GM19438 (cell line): Measurements from ENCODE around the gene CRACR2A.

Experiments
- ATAC-seq: cut with Tn5 transposase; IDR thresholded peaks from one replicate; pipeline ENCODE4 v1.9.1; 2021; ENCODE audit warnings: low read depth; ENCODE audit not compliant: unreplicated experiment

CRACR2A gene

DNA sequence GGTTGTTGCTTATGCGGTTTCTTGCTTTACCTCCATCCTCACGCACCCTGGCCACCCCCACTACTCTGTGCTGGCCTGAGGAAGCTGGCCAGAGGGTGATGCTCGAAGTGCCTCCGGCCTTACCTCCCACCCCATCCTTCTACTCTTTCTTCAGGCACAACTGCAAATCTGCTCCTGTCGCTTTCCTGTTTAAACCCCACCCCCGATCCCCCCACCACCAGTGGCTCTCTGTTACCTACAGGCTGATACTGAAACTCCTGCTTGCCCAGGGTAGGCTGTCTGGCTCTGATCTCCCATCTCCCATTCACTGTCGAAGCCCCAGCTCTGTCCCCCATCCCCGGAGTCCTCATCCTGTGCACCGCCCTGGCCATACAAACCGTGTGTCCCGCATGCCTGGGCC is 150.4 kb downstream of the CRACR2A start:
- no peak for ATAC-seq

DNA sequence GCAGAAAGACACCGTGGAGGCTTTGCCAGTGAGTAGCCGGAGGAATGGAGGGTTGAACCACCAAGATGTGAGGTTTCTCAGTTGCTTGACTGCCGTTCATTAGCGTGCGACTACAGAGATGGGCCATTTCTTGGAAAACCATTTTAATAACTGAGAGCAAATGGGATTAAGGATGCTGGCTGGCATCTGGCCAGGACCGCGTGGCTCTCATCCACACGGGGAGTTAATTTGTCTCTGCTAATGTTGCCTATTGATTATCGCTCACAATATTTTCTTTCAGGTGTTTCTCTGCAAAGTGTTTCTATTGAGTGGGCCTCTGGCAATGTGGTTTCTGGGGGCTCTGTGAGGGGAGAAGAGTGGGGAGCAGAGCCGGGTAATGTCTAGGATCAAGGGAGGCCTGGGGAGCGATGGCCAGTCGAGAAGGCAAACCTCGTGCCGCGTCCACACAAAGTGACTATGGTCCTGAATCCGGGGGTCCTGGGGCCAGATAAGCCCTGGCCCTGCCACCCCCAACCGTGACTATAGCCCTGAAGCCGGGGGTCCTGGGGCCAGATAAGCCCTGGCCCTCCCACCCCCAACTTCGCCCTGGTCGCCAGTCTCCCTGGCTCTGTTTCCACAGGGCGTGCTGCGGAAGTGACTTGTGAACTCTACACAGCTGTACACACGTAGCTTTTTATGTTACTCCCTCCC is 151.3 kb downstream of the CRACR2A start:
- ATAC-seq, result no peak

DNA sequence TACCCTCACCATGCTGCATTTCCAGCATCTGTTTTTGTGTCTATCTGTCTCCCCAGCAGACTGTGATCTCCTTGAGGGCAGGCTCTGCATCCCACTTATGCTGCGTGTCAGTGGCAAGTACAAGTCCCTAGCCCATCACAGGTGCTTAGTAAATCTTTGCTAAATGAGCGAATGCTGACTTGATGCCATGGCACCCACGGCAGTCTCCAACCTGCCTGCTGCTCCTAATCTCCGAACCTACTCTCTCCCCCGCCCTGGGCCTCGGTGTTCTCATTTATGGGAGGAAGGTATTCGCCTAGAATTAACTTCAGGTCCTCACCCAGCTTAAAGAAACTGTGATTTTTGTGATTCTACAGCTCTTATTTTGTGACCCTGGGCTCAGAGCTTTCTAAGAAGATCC is 152.0 kb downstream of the CRACR2A start:
- no peak for ATAC-seq

DNA sequence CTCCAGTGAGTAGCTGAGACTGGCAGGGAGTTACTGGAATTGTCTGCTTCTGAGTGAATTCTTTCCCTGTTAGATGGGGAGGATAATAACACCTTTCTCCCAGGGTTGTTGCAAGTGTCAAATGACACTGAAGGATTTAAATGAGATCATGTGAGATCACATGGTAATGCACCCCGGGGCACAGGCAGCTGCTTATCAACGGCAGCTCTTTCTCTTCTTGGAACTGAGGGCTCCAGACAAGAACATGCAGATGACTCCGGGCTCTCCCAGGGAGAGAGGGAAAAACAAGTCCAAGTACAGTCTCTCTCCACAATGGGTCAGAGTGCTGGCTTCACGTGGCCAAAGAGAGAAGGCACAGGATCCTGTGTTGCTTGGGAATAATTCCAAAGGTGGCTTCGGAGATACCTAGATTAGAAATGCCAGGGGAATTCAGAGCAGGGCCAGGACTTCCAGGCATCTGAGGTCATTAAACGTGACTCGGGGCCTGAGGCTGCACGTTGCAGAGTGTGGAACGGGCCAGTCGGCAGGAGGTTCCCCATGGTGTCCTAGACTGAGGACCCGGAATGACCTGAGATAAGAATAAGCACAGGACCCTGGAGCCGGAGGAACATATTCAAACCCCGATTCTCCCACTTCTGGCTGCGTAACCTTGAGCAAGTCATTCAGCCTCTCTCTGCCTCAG is 152.7 kb downstream of the CRACR2A start:
- no peak for ATAC-seq

DNA sequence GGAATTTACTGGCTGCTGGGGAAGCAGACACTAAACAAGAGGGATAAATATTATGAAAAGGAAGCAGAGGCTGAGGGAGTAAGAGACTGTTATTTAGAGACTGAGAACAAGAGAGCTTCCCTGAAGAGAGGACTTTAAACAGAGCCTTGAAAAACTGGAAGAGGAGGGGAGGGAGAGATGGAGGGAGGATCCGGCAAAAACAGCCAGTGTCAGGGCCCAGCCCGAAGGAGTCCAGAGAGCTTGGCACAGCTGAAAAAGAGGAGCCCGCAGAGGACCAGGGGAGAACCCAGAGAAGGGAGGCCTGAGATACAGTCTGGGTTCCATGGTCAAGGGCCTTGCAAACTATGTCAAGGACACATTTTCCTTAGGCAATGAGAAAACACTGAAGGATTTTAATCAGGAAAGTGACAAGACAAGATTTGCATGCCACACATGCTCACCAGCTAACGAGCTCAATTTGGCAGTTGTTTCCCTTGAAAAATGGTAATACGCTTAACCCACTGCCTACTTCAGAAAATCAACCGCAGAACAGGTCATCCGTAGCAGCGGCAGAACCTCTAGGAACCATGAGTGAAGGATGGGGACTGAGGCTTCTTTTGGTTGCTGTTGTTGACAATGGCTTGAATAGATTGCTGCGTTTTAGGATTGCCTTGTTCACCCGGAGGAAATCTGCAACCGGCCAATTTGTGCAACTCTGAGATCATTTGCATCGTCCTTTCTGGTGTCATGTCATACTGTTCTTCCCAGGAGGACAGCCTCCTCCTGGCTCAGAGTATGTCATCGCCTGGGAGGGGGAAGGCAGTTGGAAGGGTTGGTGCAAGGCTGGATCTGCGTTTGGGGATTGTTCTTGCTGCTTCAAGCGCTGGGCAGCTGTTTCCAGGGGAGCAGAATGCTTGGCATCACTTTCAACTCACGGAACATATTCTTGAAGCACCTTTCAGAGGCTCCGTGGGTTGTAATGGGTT is 153.7 kb downstream of the CRACR2A start:
- ATAC-seq, result no peak

DNA sequence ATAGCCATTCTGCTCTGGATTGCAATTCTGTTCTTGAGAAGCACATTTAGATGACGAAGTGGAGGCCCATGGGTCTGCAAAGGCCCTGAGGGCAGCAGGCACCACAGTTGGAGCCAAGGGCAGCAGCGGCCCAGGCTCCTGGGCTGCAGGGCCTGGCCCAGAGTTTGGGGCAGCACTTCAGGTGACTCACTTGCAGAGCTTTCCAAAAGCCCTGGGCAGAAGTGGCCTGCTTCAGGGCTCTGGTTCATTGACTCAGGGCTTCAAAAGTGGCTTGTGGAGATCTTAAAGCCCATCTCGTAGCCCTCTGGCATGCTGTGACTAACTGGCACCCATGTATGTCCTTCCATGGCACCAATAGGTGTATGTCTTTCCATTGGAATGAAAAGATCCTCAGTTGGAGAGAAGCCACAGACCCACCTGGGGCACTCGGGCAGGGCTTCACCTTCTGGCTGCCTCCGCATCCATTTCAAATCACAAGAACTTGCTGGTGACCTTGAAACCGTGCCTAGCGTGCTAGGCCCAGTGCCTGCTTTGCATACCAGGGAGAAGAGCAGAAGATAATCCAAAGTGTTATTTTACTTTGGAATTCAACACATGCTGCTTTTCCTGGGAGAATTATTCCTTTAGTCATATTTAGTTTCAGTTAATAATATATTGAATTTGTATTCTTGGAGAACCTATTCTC is 155.2 kb downstream of the CRACR2A start:
- ATAC-seq, result no peak

DNA sequence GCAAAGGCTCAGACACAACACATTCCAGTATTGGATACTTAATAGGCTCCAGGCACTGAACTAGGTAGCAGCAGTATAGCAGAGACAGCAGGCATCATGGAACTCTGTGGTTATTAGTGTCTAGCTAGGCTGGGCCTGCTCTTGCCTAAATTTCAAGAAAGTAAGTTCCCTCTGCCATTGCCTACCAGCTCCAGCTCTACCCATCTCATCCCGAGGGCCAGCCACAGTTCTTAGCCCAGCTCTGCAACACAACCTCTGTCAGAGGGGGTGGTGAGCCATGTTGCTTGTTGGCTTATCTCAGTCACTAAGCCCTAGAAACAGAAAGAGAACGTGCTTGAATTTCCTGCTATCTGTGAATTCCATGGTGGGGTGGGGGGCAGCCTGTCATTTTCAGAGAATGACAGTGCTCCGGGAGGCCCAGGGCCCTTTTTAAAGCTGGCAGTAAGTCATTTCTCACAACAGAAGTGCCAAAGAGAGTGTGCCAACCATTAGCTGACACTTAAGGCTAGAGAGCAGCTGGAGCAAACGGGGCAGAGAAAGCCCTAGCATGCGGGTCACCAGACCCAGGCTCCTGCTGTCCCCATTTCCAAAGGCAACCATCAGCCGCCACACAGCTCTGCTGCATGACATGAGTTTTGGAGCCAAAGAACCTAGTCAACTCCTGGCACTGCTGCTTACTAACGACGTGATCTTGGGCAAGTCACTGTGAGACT is 156.1 kb downstream of the CRACR2A start:
- ATAC-seq, result no peak

DNA sequence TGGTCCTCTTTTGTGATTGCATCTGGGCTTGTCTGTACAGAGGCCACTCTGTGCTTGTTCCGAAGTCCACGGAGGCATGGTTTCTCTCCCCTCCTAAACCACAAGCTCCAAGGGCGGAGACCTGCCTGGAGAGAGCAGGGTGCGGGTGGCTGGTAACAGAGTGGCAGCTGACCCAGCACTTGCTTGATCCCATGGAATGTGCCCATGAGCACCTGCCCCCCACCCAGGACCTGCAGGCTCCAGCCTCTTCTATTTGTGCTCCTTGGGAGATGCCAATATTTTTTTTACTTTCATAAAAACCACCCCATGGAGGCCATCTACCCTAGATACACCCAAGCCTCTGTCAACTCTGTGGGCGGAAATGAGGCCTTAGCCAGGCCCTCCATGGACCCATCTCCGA is 157.2 kb downstream of the CRACR2A start:
- no peak for ATAC-seq

DNA sequence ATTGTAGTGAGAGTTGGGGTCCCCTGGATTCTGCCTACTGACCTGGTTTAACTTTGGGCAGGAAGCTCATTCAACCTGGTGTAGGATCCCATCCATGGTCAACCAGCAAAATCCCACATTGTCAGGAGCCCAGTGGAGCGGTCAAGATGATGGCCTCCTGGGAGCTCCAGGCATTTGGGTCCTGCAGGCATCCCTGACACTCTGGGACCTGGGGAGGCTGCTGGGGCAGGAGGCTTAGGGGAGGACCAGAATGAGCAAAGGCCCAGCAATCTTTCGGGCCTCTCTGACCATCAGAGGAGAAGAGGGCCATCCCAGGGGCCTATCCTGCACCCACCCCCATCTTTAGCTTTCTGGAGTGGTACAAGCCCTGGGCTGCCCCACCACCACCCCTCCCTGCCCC is 157.9 kb downstream of the CRACR2A start:
- ATAC-seq, result no peak

DNA sequence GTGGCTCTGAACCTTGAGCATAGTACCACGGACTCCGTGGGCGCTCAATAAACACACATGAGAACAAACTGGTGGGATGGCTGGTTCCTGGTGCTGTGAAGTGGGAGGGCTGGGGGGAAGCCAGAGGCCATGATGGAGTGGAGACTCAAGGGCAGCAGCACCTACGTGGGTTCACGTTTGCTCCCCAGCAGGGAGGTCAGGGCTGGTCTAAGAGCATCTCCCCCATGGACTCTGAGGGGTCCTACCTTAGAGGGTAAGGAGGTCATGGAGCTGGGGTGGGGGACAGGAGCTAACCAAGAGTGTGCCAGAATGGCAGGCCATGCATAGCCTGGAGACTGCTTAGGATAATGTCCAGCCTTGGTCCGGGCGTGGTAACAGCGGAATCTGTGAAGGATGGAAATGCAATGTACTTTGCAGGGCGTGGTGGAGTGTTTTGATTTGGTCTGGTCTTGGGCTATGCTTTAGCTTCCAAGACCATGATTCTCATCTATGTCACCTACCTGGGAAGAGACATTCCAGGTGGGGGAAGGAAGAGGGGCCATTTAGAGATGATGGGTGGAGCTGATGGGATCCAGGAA is 158.9 kb downstream of the CRACR2A start:
- ATAC-seq, result no peak

DNA sequence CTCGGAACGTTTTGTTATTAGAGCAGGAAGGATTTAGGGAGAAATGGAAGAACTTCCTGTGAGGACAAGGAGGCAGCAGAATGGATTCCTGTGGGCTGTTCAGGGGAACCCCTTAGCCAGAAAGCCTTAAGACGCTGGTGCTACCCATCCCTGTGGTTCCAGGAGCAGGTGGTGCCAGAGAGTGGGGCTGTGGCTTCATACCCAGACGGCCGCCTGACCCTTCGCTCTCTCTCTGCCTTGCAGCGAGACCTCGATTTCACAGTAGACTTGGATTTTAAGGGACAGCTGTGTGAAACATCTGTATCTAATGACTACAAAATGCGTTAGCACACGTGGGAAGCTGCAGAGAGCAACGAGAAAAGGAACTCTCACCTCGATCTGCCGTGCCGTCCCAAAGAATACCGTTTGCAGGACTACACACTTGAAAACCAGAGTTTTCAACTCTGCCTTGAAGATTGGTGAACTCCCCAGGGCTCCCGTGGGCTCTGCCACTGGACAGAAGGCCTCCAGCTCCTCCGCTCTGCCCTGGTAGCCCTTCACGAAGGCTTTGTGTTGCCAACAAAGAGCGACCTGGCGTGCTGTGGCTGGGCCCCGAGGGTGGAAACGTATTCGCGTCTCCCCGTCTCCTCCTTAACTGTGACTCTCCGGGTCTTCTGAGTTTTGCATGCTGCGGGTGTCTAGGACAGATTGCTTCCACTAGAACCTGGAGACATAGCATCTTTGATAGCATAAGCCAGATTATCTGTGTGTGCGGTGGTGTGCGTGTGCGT is 159.9 kb downstream of the CRACR2A start:
- no peak for ATAC-seq

DNA sequence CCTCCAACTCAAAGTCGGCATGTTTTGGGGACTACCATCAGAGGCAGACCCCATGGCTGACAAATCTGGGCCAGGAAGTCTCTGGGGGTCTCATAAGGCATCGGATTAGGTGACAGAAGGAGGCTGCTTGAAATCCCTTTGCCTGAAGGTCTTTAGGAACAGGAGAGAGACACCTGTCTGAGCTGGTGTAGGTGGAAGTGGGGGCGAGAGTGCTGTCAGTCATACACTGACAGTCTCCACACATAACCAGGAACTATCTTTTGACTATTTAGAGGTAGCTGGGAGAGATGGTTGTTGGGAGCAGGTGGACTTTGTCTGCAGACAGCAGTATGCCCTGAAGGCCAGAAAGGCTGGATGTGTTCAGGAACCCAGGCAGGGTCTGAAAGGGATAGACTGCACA is 163.2 kb downstream of the CRACR2A start:
- ATAC-seq, result no peak

DNA sequence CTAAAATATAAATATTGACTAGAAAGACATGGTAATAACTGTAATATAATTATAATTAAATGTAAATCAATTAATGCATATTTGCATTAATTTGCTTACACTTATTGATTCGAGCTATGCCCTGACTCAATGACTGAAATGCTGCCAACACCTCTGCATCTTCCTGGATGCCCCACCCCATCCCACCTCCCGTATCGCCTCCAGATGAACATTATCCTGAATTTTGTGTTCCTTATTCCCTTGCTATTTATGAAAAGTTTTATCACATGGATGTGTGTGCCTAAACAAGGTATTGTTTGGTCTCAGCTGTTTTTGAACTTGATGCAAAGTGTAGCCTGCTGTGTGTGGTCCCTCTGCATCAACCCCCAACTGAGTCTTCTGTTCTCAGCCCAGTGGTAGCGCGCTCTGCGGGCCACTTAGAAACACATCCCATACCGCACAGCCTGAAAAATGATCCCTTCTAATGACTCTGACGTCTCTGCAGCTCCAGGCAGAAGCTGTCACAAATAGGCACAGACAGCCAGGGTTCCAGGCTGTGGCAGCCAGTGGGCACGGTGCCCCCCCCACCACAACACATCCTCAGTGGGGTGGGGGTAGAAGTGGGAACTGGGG is 165.4 kb downstream of the CRACR2A start:
- no peak for ATAC-seq

DNA sequence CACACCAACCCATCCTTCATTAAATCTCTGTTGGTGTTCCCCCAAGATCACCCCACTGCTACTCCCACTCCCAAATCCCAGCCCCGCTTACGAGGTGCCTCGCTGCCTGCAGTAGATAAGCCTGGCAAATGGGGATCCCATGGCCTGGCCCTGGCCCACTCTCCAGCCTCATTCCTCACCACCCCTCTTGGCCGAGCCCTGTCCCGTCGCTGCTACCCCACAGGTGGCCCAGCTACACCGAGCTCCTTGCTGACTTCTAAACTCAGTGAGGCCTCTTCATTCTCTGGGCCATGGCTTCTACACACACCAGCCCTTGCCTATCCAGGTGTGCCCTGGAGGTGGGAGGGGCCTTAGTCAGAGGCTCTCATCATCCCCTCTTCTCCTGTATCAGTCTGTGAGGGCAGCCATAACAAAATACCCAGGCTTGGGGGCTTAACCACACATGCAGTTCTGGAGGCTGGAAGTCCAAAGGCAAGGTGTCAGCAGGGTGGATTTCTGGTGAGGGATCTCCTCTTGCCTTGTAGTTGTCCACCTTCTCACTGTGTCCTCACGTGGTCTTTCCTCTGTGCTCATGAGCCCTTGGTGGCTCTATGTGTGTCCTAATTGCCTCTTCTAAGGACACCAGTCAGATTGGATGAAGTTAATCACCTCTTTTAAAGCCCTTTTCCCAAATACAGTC is 169.1 kb downstream of the CRACR2A start:
- no peak for ATAC-seq

DNA sequence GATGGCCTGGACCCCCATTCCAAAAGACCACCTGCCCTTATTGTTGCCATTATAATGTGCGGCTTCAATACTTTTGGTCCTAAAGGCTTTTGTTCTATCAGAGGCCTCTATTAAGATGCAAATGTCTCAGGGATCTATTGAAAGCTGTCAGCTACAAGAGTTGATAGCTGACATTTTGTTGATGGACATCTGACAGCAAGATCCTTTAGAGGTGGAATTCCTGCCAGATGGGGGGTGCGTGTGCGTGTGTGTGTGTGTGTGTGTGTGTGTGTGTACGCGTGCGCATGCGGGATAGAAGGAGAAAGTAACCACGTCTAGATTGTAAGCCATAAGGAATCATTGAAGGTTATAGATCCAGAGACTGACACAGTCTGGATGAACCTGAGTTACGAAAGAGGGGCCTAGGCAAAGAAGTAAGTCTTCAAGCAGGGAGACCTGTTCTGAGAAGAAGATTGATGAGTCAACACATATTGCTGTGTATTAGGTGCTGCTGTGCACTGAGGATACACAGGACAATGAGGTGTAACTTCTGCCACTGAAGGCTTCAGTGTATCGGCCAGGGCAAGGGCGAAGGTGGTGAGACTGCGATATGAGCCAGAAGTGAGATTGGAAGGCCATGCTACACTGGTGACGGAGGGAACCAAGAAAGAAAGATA is 172.7 kb downstream of the CRACR2A start:
- ATAC-seq, result no peak

DNA sequence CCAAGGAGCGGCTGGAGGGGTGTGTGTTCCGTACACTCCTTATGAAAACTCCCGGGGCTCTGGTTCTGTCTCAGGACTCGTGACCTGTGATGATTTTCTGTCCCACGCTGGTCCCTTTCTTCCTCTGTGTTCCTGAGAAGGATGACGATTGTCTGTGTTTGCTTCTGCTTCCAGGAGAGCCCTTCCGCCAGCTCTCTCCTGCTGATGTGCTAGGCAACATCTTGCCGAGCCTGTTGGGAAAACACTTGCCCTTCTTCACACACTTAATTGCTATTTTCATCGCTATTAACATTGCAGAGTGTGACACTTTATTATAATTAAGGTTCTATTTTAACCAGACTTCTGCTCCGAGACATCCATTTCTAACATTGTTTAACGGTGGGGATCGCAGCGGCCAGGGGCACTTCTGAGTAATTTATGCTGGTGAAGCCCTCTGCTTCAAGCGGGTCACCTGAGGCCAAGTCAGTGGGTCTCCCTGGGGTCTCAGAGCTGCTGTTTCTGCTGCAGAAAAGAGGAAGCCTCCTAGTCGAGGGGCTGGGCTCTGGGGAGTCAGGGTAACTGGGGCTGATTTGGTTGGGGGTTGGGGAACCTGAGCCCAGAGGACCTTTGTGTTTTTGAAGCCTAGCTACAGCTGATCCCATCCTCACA is 173.3 kb downstream of the CRACR2A start:
- ATAC-seq, result no peak

DNA sequence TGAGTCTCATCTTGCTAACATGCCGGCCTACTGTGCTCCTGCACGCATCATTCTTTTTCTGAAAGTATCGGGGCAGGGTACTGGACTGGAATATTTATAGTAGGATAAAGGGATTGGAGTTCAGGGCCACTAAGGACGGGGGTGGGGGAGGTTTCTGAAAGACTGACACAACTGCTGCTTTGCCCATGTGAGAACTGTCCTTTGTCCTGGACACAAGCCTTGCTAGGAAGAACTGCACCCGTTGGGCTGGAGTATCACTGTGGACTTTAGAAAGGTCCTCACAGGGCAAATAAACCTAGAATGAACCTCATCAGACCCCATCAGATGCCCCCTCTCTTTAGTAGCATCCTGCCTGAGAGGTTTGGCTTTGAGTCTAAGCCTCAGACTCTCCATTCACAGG is 174.4 kb downstream of the CRACR2A start:
- ATAC-seq, result no peak
